Measurements from ENCODE around the gene P2RY2.

DNA sequence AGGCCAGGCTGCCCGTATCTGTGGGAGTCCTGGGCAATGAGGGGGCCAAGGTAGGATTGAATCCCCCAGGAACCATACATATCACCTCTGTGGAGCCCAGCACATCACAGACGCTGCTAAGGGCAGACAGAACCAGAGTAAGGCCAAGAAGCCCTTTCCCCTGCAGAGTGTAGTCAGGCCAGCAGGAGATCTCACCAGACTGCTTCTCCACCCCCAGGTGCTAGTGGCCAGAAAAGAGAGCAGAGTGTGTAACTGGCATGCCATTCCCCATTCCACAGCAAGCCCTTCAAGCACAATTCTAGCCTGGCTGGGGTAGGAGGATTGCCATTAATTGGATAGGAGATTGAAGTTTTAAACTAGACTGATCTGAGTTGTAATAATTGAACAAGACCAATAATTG, 47.9 kb upstream of the P2RY2 start:
- TF ChIP-seq EZH2 (IDR thresholded peaks at IDR 0.05; ENCODE audit: low read depth) = no peak
- TF ChIP-seq, protein P1, sequence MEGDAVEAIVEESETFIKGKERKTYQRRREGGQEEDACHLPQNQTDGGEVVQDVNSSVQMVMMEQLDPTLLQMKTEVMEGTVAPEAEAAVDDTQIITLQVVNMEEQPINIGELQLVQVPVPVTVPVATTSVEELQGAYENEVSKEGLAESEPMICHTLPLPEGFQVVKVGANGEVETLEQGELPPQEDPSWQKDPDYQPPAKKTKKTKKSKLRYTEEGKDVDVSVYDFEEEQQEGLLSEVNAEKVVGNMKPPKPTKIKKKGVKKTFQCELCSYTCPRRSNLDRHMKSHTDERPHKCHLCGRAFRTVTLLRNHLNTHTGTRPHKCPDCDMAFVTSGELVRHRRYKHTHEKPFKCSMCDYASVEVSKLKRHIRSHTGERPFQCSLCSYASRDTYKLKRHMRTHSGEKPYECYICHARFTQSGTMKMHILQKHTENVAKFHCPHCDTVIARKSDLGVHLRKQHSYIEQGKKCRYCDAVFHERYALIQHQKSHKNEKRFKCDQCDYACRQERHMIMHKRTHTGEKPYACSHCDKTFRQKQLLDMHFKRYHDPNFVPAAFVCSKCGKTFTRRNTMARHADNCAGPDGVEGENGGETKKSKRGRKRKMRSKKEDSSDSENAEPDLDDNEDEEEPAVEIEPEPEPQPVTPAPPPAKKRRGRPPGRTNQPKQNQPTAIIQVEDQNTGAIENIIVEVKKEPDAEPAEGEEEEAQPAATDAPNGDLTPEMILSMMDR (conservative IDR thresholded peaks at IDR 0.05) = no peak

Measured in PC-9 (cell line).